HepG2 (cell line): ENCODE measurements around the gene ZNF865. TPM values are rescaled to one million over a fixed set of nuclear protein-coding genes. Genes with fewer than 3 reads are reported as not detected.
A peak's percentile ranks its signal among the peaks of the same experiment; 100 is the strongest.

Experiments
- E2F5 ChIP-seq: sonication (generic); formaldehyde crosslinking; conservative IDR thresholded peaks from 2 replicates; pipeline ENCODE4 v1.4.0; 2020; ENCODE audit warnings: missing genetic modification reagents
- HNF4G ChIP-seq, 2 experiments: sonication (generic) in 1 of 2; formaldehyde crosslinking in 1 of 2; IDR thresholded peaks; 2 replicates each; pipeline versions ENCODE4 v1.4.0 to v1.6.1; 2011 to 2020; ENCODE audit warnings: borderline replicate concordance in 2 of 2, low read depth in 2 of 2, mild to moderate bottlenecking in 2 of 2, low read length in 1 of 2, missing genetic modification reagents in 1 of 2, moderate library complexity in 1 of 2
- KDM2A ChIP-seq: sonication (generic); formaldehyde crosslinking; IDR thresholded peaks from 2 replicates; pipeline ENCODE4 v1.4.0; 2020; ENCODE audit warnings: low read depth, missing genetic modification reagents, borderline replicate concordance
- TGIF2 ChIP-seq: IDR thresholded peaks from 2 replicates; pipeline ENCODE4 v1.6.1; 2016; ENCODE audit warnings: control low read depth, missing compliant biosample characterization
- ZBTB40 ChIP-seq, 2 experiments: fragments of 450-650 bp in 1 of 2; sonication (generic) in 1 of 2; formaldehyde crosslinking in 1 of 2; IDR thresholded peaks; 2 replicates each; pipeline versions ENCODE4 v1.6.1 to v1.8.0; 2016 to 2022; ENCODE audit warnings: antibody characterized with exemption in 1 of 2, mild to moderate bottlenecking in 1 of 2, missing genetic modification reagents in 1 of 2
- ZNF605 ChIP-seq: sonication (generic); formaldehyde crosslinking; IDR thresholded peaks from 2 replicates; pipeline ENCODE4 v1.8.0; 2022; ENCODE audit warnings: mild to moderate bottlenecking, missing genetic modification reagents
- ZNF609 ChIP-seq: sonication (generic); formaldehyde crosslinking; IDR thresholded peaks from 2 replicates; pipeline ENCODE4 v1.4.0; 2020; ENCODE audit warnings: mild to moderate bottlenecking, missing genetic modification reagents, borderline replicate concordance
- ZNF691 ChIP-seq: sonication (generic); formaldehyde crosslinking; IDR thresholded peaks from 2 replicates; pipeline ENCODE4 v1.4.0; 2020; ENCODE audit warnings: missing genetic modification reagents, low read depth, mild to moderate bottlenecking, borderline replicate concordance
- polyA plus RNA-seq, 8 experiments: library from polyadenylated mRNA; depleted of rRNA in 3 of 8; stranded (reverse) in 7 of 8; unstranded in 1 of 8; fragments of >200 nt; fragmentation: Illumina TruSeq in 4 of 8; extraction: Trizol in 4 of 8; gene quantifications; 2 replicates each; pipeline versions ENCODE4 v1.2.1 to v1.2.3, GENCODE V29; 2011 to 2016; ENCODE audit warnings: low read depth in 4 of 8, missing spikeins in 1 of 8, mixed read lengths in 1 of 8; ENCODE audit not compliant: insufficient read depth in 1 of 8
- total RNA-seq, 5 experiments: library from RNA; depleted of rRNA; stranded (reverse); fragments of >200 nt; fragmentation: Illumina TruSeq; extraction: Trizol; gene quantifications; 2 replicates each; pipeline ENCODE4 v1.2.3, GENCODE V29; 2016; ENCODE audit warnings: low read depth in 1 of 5

The ZNF865 gene
- total and polyA plus RNA-seq, 2 of the 13 experiments (the other 11 are each of a cell fraction or from before 2014, with no cell fraction given): 0.93 to 1.0 TPM

GRCh38 chr19:55624109-55625003, 18.9 kb downstream of the ZNF865 start, which contains the start of gene ZNF784 (continued):
- TF ChIP-seq TGIF2 (CRISPR knock-in tag): 0 out of 2 replicates have a peak, but pooled peaks have one; percentile 26
- 0 out of 2 replicates have a peak, but pooled peaks have one; percentile 23 for TF ChIP-seq ZNF605
- peak; percentile 47; the same call in 1 of the 2 replicates for TF ChIP-seq ZNF691
- 0 out of 2 replicates have a peak, but pooled peaks have one; percentile 23 for TF ChIP-seq ZNF609 (CRISPR knock-in tag)
- TF ChIP-seq ZBTB40 (IDR thresholded peaks at IDR 0.05): no peak
- TF ChIP-seq ZBTB40 (CRISPR knock-in tag; IDR thresholded peaks at IDR 0.05): 0 out of 2 replicates have a peak, but pooled peaks have one; percentile 33
- TF ChIP-seq HNF4G (IDR thresholded peaks at IDR 0.05; ENCODE audit: borderline replicate concordance, low read depth, low read length): peak; percentile 45; the same call in 1 of the 2 replicates
- TF ChIP-seq HNF4G (CRISPR knock-in tag; IDR thresholded peaks at IDR 0.05; ENCODE audit: borderline replicate concordance, low read depth): no peak
- TF ChIP-seq KDM2A (CRISPR knock-in tag): 0 out of 2 replicates have a peak, but pooled peaks have one; percentile 49
- TF ChIP-seq E2F5: 0 out of 2 replicates have a peak, but pooled peaks have one; percentile 23
